Epithelial cell of prostate (primary cell): ENCODE measurements around the gene BPHL.
"Not testable (repeated sequence)": the region's sequence is repeated elsewhere in the genome, so short reads cannot be mapped to it uniquely, and the experiment has no call there.

ENCODE experiments used
- DNase-seq: peaks from one replicate; pipeline ENCODE4 v3.0.0-alpha.2; 2011; ENCODE audit warnings: low read depth, low spot score
- H3K27ac ChIP-seq: fragments of 450-650 bp; 2 replicates; pipeline ENCODE4 v1.5.1; 2017; ENCODE audit warnings: mild to moderate bottlenecking

Gene BPHL

GRCh38 chr6:3118353-3119039, at the start of gene BPHL:
Gene BPHL, plus strand, starts transcription at chr6:3118711. Its CDS starts 30 bp downstream, at chr6:3118741.
- H3K27ac ChIP-seq, result peak within 1 kb of the TSS; percentile 88
- peak; percentile 71 for DNase-seq

DNA sequence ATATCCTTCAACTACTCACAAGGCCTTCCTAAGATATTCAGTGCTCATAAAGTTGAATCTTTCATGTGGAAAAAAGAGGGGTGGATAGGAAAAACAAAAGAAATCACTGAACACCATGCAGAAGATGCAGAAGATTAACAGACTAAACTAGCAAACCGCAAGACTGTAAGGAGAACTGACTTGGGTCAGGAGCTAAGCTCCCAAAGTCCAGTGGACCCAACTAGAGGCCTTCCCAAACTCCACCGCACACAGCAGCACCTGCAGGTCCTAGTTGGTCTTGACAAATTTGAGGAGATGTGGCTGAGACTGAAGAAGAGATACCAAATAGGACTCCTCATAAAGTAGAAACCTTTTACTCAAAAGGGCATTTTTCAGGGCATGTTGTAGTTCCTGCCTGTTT, 46.9 kb upstream of the BPHL start:
- no peak for DNase-seq
- H3K27ac ChIP-seq, result no peak overlapping the region

DNA sequence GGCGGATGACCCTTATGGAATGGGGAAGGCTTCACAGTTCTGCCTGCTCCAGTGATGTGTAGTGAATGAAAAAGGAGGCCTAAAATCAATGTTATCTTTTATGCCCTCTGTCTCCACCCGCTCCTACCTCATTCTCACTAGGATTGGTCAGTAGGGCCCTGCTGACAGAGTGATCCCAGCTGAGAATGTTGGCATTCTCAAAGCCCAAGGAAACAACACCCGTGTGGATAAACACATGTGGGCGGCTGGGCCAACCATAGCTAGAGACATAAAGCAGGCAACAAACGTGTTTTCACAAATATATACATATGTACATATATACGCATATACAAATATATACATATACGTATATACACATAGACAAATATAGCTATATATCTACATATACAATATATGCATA, 45.7 kb upstream of the BPHL start:
- H3K27ac ChIP-seq, result no peak overlapping the region
- DNase-seq, result no peak

DNA sequence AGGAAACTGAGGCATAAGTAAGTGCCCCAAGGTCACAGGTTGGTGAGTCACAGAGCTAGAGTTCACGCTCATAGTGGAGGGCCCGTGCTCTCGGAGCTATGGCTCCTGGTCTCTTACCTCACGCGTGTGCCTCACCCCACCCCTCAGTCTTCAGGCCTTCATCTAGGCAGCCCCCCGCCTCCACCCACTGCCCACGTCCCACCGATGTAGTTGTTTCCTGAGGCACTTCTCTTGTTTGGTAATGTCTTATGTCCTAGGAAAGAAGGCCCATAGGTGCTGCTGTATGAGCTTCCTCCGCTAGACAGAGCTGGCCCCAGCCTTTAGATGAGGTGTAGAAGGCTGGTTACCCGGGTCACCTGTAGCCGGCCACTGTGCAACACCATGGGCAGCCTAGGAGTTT, 45.1 kb upstream of the BPHL start:
- no peak overlapping the region for H3K27ac ChIP-seq

DNA sequence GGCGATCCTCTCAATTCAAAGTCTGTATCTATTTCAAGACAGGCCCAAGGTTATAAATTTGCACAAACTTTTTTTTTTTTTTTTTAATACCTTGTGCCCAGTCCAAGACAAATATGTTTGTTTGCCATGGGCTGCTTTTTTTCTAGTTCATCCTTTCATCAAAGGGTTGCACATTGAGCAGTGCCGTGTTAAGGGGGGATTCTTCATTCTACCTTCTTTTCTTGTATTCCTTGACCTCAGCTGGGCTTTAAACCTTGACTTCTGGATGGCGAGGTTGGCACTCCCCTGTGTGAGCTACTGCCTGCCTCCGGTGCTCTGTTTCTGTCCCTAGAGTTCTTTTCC, 42.8 kb upstream of the BPHL start:
- no peak for DNase-seq
- no peak overlapping the region for H3K27ac ChIP-seq

More for the DNA sequence above, 45.1 kb upstream of the BPHL start:
- no peak for DNase-seq

GRCh38 chr6:3076320-3076719, 42.2 kb upstream of the BPHL start:
- no peak overlapping the region for H3K27ac ChIP-seq
- DNase-seq, result no peak

DNA sequence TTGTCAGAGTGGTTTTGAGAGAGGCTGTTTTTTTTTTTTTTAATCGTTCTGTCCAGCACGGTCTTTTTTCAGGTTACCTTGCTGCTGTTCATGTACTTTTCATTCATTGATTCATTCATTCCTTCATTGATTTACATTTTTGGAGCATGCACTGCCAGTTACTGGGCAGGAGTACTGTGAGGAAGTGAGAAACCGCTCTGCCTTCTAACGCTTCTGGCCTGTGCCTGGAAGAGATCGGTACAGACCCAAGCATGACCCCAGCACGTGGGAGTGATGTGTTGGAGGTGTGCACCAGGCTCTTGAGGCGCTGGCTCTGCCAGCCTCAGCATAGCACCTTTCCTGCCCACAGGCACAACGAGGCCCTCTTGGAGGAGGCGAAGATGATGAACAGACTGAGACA, 41.1 kb upstream of the BPHL start:
- H3K27ac ChIP-seq, result no peak overlapping the region
- no peak for DNase-seq

- not testable (repeated sequence) for DNase-seq, H3K27ac ChIP-seq
Measured at GRCh38 chr6:3078952-3079351, 39.6 kb upstream of the BPHL start.

DNA sequence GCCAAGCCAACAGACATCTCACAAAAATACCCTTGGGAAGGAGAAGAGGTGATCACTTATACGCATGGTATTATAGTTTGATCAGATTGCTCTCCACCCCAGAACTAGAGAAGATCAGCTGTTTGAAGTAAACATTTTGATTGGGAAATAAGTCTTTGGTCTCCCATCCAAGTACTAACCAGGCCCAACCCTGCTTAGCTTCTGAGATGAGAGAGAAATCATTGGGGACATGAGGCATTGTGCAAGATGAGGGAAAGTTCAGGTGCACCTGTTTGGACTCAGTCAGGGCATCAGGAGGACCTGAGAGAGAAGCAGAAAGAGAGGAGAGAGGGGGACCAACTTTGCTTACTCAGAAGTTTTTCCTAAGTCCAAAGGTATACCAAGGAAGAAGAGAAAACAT, 38.8 kb upstream of the BPHL start:
- DNase-seq, result no peak
- no peak overlapping the region for H3K27ac ChIP-seq

GRCh38 chr6:3081960-3082359, 36.6 kb upstream of the BPHL start:
- no peak overlapping the region for H3K27ac ChIP-seq
- DNase-seq, result no peak

- no peak for DNase-seq
- H3K27ac ChIP-seq, result no peak overlapping the region
Measured at GRCh38 chr6:3085074-3085473, 33.4 kb upstream of the BPHL start.

GRCh38 chr6:3086282-3086946, 32.1 kb upstream of the BPHL start:
- DNase-seq, result no peak
- H3K27ac ChIP-seq, result no peak overlapping the region

GRCh38 chr6:3088446-3088845, 30.1 kb upstream of the BPHL start:
- no peak for DNase-seq
- peak overlapping the region; percentile 53 for H3K27ac ChIP-seq

DNA sequence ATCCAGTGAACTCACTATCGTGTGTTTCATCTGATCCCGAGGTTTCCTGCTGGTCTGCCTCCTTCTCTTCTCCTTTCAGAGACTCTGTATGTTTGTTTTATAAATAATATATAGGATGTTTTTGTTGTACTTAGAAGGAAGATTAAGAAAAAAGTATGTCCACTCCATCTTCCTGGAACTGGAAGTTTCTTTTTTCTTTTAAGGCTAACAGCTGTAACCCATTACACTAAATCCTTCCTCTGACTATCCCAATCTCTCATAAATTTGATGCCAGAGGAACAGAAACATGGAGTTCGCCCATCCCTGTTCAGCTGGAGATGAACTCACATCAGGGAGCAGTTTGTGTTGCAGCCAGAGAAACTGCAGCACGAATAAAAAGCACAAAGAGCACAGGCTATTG, 29.5 kb upstream of the BPHL start:
- no peak for DNase-seq
- peak overlapping the region; percentile 53 for H3K27ac ChIP-seq

- no peak overlapping the region for H3K27ac ChIP-seq
- DNase-seq, result no peak
Measured at GRCh38 chr6:3090013-3090412, 28.5 kb upstream of the BPHL start.

DNA sequence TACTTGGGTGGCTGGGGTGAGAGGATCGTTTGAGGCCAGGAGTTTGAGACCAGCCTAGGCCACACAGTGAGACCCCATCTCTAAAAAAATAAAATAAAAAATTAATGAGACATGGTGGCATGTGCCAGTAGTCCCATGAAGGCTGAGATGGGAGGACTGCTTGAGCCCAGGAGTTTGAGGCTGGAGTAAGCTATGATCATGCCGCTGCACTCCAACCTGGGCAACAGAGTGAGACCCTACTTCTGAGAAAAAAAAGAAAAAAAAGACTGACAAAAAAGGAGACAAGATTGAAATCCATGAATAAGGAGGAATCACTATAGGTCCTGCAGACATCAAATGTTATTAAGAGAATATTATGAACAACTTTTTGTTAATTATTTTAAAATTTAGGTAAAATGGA, 23.7 kb upstream of the BPHL start:
- no peak overlapping the region for H3K27ac ChIP-seq
- no peak for DNase-seq

DNA sequence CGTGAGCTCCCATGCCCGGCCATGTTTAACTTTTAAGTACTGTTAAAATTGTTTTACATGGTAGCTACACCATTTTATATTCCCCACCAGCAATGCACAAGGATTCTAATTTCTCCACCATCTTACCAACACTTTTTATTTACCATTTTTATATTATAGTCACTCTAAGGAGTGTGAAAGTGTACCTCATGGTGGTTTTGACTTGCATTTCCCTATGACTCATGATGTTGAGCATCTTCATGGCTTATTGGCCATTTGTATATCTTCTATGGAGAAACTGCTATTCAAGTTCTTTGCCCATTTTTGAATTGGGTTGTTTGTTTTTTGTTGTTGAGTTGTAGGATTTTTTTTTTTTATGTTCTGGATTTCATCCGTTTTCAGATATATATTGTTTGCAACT, 15.6 kb upstream of the BPHL start:
- no peak for DNase-seq
- H3K27ac ChIP-seq, result no peak overlapping the region

DNA sequence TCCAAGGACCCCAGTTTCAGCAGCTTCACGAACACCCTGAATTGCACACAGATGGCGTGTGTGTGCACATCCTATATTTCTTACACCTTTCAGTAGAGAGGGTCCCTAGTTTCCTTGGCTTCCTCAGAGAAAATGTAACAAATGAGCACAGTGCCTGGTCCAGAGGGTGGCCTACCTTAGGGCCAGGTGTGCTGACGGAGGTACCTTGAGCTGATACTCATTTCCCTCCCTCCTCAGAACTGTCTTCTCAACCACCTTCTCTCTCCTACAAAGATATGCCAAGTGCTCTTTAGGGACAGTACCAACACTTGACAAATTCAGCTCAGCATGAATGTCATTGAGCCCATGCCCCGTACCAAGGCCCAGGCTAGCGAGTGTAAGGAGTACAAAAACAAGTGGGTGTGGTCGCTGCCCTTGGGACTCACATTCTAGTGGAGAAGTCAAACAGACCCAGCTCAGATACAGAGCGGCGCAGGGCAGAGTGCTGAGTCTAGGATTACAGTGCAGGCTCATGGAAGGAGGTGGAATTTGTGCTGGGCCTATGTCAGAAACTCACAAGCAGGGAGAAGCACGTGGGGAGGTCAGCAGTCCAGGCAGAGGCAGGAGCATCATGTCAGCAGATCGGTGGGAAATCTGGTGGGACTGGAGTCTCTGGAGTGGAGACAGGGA, 9.6 kb upstream of the BPHL start:
- H3K27ac ChIP-seq, result no peak overlapping the region
- no peak for DNase-seq

GRCh38 chr6:3109761-3110160, 8.8 kb upstream of the BPHL start:
- H3K27ac ChIP-seq, result no peak overlapping the region
- peak; percentile 70 for DNase-seq

DNA sequence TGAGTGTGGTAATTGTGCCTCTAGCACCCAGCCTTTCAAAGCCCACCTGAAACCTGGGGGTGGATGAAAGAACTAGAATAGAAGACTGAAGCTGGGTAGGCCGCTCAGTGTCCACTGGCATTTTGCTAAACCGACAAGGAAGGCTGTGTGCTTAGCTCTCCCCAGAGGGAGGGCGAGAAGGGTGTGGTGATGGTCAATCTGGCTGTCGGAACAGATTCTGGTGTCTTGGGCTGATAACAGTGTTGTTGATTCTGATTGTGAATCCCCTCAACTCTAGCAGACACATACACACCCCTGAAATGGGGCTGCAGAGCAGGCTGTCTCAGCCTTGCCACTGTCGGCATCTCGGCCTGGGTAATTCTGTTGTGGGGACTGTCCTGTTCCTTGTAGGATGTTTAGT, 4.1 kb upstream of the BPHL start:
- no peak for DNase-seq
- H3K27ac ChIP-seq, result no peak overlapping the region

- peak overlapping the region; percentile 88 for H3K27ac ChIP-seq
- DNase-seq, result no peak
Measured at GRCh38 chr6:3117912-3118352, 579 bp upstream of the BPHL start.
